Lower leg skin (tissue), 3 donors: Measurements from ENCODE around the gene ZSCAN20.

Experiments
- POLR2A ChIP-seq, 2 donors: fragments of 450-650 bp; IDR thresholded peaks; one replicate each; pipeline ENCODE4 v1.6.1; 2016 to 2017; ENCODE audit warnings: antibody characterized with exemption in 2 of 2, mild to moderate bottlenecking in 1 of 2, moderate library complexity in 1 of 2
- TF ChIP-seq, protein P1 (sequence below), 3 donors: fragments of 450-650 bp; IDR thresholded peaks; one replicate each; pipeline ENCODE4 v1.5.1; 2016; ENCODE audit warnings: antibody characterized with exemption in 3 of 3, mild to moderate bottlenecking in 3 of 3, moderate library complexity in 2 of 3

GRCh38 chr1:33455539-33456501 lies 16.6 kb upstream of the ZSCAN20 start:
- TF ChIP-seq, protein P1, sequence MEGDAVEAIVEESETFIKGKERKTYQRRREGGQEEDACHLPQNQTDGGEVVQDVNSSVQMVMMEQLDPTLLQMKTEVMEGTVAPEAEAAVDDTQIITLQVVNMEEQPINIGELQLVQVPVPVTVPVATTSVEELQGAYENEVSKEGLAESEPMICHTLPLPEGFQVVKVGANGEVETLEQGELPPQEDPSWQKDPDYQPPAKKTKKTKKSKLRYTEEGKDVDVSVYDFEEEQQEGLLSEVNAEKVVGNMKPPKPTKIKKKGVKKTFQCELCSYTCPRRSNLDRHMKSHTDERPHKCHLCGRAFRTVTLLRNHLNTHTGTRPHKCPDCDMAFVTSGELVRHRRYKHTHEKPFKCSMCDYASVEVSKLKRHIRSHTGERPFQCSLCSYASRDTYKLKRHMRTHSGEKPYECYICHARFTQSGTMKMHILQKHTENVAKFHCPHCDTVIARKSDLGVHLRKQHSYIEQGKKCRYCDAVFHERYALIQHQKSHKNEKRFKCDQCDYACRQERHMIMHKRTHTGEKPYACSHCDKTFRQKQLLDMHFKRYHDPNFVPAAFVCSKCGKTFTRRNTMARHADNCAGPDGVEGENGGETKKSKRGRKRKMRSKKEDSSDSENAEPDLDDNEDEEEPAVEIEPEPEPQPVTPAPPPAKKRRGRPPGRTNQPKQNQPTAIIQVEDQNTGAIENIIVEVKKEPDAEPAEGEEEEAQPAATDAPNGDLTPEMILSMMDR (IDR thresholded peaks at IDR 0.05) = no peak
- no peak for TF ChIP-seq POLR2A (IDR thresholded peaks at IDR 0.05)
